Hepatocyte (in vitro differentiated cells): ENCODE results near the gene CFAP65.

ENCODE experiments used
- CTCF ChIP-seq: fragments of 200-600 bp; sonication (generic); IDR thresholded peaks from 2 replicates; pipeline ENCODE4 v1.5.1; 2016; ENCODE audit warnings: antibody characterized with exemption, mild to moderate bottlenecking; ENCODE audit not compliant: poor library complexity
- EZH2 ChIP-seq: fragments of 200-600 bp; sonication (generic); IDR thresholded peaks from 2 replicates; pipeline ENCODE4 v1.6.1; 2016; ENCODE audit warnings: antibody characterized with exemption, mild to moderate bottlenecking, borderline replicate concordance

- no peak for TF ChIP-seq CTCF
- TF ChIP-seq EZH2 = no peak
Observed at GRCh38 chr2:219089330-219089729, 48.0 kb upstream of the CFAP65 start.
